Measurements from ENCODE around the gene SH3RF3. TPM values are rescaled to one million over a fixed set of nuclear protein-coding genes. Genes with fewer than 3 reads are reported as not detected.

Gene SH3RF3
- total RNA-seq, 1 experiment from 2014 or later = 21.7 TPM

DNA sequence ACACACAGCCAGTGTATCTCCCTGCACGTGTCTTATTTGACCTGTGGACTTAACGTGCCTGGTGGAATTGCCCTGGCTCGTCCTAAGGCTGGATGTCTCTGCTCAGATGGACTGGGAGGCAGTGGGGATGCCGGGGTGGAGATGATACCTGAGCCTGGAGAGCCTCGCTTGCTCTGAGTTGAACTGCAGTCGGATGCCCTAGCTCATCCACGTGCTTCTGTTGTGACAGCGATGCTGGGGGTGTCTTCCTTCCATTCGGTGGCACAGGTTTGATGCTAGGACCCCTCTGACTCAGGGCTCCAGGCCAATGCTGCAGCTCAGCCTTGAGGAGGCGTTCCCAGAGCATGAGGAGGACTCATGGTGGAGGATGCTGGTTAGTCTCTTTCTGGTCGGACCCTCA is 117.6 kb downstream of the SH3RF3 start:
- H3K4me3 Mint-ChIP-seq (ENCODE audit: unreplicated experiment) = no peak overlapping the region
- H3K27me3 Mint-ChIP-seq (ENCODE audit: insufficient read depth, unreplicated experiment) = no peaks in the 10 kb centered on the region
- DNase-seq (ENCODE audit: unreplicated experiment) = no peak
- no peaks in the 10 kb centered on the region for H3K9me3 Mint-ChIP-seq (ENCODE audit: unreplicated experiment)
- intact Hi-C loops (cut with micrococcal nuclease) = no loop called here
- H3K27ac Mint-ChIP-seq (ENCODE audit: low read depth, unreplicated experiment) = no peak overlapping the region
- CTCF ChIA-PET = interaction anchor here (0.7 kb wide), 1 partner anchor 36 kb away, joined by 3 read pairs; no protein-coding TSS in a partner anchor
- peaks cover 51% of the 10 kb centered on the region for H3K4me1 Mint-ChIP-seq (ENCODE audit: insufficient read depth, unreplicated experiment)
- TF ChIP-seq, protein P1, sequence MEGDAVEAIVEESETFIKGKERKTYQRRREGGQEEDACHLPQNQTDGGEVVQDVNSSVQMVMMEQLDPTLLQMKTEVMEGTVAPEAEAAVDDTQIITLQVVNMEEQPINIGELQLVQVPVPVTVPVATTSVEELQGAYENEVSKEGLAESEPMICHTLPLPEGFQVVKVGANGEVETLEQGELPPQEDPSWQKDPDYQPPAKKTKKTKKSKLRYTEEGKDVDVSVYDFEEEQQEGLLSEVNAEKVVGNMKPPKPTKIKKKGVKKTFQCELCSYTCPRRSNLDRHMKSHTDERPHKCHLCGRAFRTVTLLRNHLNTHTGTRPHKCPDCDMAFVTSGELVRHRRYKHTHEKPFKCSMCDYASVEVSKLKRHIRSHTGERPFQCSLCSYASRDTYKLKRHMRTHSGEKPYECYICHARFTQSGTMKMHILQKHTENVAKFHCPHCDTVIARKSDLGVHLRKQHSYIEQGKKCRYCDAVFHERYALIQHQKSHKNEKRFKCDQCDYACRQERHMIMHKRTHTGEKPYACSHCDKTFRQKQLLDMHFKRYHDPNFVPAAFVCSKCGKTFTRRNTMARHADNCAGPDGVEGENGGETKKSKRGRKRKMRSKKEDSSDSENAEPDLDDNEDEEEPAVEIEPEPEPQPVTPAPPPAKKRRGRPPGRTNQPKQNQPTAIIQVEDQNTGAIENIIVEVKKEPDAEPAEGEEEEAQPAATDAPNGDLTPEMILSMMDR (IDR thresholded peaks at IDR 0.05; ENCODE audit: unreplicated experiment) = no peak
- peaks cover 4% of the 10 kb centered on the region for H3K36me3 Mint-ChIP-seq (ENCODE audit: insufficient read depth, unreplicated experiment)
- BruUV-seq (replicated peaks) = no TSS peak
- POLR2A ChIA-PET = interaction anchor here (1.5 kb wide), 1 partner anchor 95 kb away, joined by 4 read pairs; no protein-coding TSS in a partner anchor

DNA sequence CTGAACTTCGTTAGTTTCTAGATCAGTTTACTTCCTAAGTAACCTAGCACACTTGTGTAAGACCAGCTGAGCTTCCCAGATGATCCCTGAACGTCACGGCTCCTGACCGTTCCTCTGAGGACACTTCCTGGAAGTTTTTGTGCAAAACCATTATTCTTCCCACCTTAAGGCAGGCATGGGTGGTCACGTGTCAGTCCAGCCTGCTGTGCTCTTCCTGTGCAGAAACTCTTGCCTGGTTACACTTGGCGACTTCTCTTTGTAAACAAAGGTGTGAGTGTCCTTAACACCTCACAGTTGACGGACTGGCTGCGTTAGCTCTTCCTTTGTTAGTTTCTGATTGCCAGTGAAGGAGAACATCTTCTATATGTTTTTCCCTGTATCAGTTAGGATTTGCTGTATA is 118.3 kb downstream of the SH3RF3 start:
- Mint-ChIP-seq H3K4me1 (ENCODE audit: insufficient read depth, unreplicated experiment) (peaks cover 44% of the 10 kb centered on the region), H3K9me3 (ENCODE audit: unreplicated experiment) (no peaks in the 10 kb centered on the region), H3K27me3 (ENCODE audit: insufficient read depth, unreplicated experiment) (no peaks in the 10 kb centered on the region), H3K27ac (ENCODE audit: low read depth, unreplicated experiment) (no peak overlapping the region), H3K36me3 (ENCODE audit: insufficient read depth, unreplicated experiment) (peaks cover 4% of the 10 kb centered on the region), H3K4me3 (ENCODE audit: unreplicated experiment) (no peak overlapping the region)
- intact Hi-C loops (cut with micrococcal nuclease) = no loop called here
- POLR2A ChIA-PET = interaction anchor here (1.5 kb wide), 1 partner anchor 94 kb away, joined by 4 read pairs; no protein-coding TSS in a partner anchor
- TF ChIP-seq, protein P1 (IDR thresholded peaks at IDR 0.05; ENCODE audit: unreplicated experiment) = no peak
- no peak for DNase-seq (ENCODE audit: unreplicated experiment)
- BruUV-seq (replicated peaks) = no TSS peak
- CTCF ChIA-PET = interaction anchor here (0.5 to 0.7 kb wide), 2 partner anchors 37 to 114 kb away, joined by 3 read pairs; no protein-coding TSS in a partner anchor

DNA sequence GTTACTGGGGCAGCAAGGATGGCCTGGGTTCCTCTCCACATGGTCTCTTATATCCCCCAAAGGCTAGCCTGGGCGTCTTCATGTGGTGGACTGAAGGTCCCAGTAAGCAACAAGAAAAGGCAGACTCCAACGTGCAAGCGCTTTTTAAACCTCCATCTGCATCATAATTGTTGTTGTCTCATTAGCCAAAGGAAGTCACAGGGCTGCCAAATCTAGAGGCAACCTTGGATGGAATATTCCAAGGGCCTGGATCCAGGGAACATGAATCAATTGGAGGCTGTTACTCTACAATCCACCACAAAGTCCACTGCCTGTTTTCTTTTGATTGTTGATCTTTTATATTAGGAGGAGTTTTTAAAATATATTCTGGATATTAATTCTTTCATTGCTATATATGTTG is 118.8 kb downstream of the SH3RF3 start:
- no TSS peak for BruUV-seq (replicated peaks)
- DNase-seq (ENCODE audit: unreplicated experiment) = no peak
- Mint-ChIP-seq H3K27ac (ENCODE audit: low read depth, unreplicated experiment) (no peak overlapping the region), H3K9me3 (ENCODE audit: unreplicated experiment) (no peaks in the 10 kb centered on the region), H3K4me1 (ENCODE audit: insufficient read depth, unreplicated experiment) (peaks cover 39% of the 10 kb centered on the region), H3K36me3 (ENCODE audit: insufficient read depth, unreplicated experiment) (peaks cover 4% of the 10 kb centered on the region), H3K4me3 (ENCODE audit: unreplicated experiment) (no peak overlapping the region), H3K27me3 (ENCODE audit: insufficient read depth, unreplicated experiment) (no peaks in the 10 kb centered on the region)
- intact Hi-C loops (cut with micrococcal nuclease) = no loop called here
- CTCF ChIA-PET = interaction anchor here (0.5 kb wide), 1 partner anchor 114 kb away, joined by 3 read pairs; no protein-coding TSS in a partner anchor
- POLR2A ChIA-PET = no interaction called here
- TF ChIP-seq, protein P1 (IDR thresholded peaks at IDR 0.05; ENCODE audit: unreplicated experiment) = no peak

DNA sequence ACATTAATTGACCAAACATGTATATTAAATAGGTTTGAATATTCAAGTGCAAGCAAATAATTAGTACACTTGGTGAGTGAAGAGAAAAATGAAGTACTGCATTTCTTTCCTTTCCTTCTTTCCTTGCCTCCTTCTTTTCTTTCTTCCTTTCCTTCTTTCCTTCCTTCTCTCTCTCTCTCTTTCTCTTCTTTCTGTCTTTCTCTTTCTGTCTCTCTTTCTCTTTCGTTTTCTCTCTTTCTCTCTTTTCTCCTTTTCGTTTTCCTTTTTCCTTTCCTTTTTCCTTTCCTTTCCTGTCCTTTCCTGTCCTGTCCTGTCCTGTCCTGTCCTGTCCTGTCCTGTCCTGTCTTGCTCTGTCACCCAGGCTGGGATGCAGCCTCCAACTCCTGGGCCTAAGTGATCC is 119.6 kb downstream of the SH3RF3 start:
- no peak overlapping the region for H3K4me3 Mint-ChIP-seq (ENCODE audit: unreplicated experiment)
- intact Hi-C loops (cut with micrococcal nuclease) = no loop called here
- H3K4me1 Mint-ChIP-seq (ENCODE audit: insufficient read depth, unreplicated experiment) = peaks cover 32% of the 10 kb centered on the region
- peaks cover 4% of the 10 kb centered on the region for H3K36me3 Mint-ChIP-seq (ENCODE audit: insufficient read depth, unreplicated experiment)
- CTCF ChIA-PET = interaction anchor here (0.6 to 0.7 kb wide), 2 partner anchors 113 to 160 kb away, joined by 3 read pairs; no protein-coding TSS in a partner anchor
- no TSS peak for BruUV-seq (replicated peaks)
- H3K27ac Mint-ChIP-seq (ENCODE audit: low read depth, unreplicated experiment) = no peak overlapping the region
- POLR2A ChIA-PET = interaction anchor here (0.8 kb wide), 1 partner anchor 75 kb away, joined by 5 read pairs; no protein-coding TSS in a partner anchor
- TF ChIP-seq, protein P1 (IDR thresholded peaks at IDR 0.05; ENCODE audit: unreplicated experiment) = no peak
- H3K9me3 Mint-ChIP-seq (ENCODE audit: unreplicated experiment) = no peaks in the 10 kb centered on the region
- no peak for DNase-seq (ENCODE audit: unreplicated experiment)
- no peaks in the 10 kb centered on the region for H3K27me3 Mint-ChIP-seq (ENCODE audit: insufficient read depth, unreplicated experiment)
